ENCODE results near the gene NELL1.
"Not testable (repeated sequence)": the region's sequence is repeated elsewhere in the genome, so short reads cannot be mapped to it uniquely, and the experiment has no call there.

NELL1 gene

GRCh38 chr11:20771681-20772080, 102.3 kb downstream of the NELL1 start:
- no peak for DNase-seq

GRCh38 chr11:20775331-20775730, 105.9 kb downstream of the NELL1 start:
- no peak for DNase-seq

GRCh38 chr11:20782775-20783174, 113.4 kb downstream of the NELL1 start:
- no peak for DNase-seq

- no peak for DNase-seq
Measured at GRCh38 chr11:20783220-20783619, 113.8 kb downstream of the NELL1 start.

GRCh38 chr11:20790622-20791021, 121.2 kb downstream of the NELL1 start:
- no peak for DNase-seq

GRCh38 chr11:20795005-20795404, 125.6 kb downstream of the NELL1 start:
- DNase-seq, result no peak

GRCh38 chr11:20808328-20808727, 138.9 kb downstream of the NELL1 start:
- DNase-seq, result no peak

- DNase-seq, result no peak
Measured at GRCh38 chr11:20821046-20821445, 151.7 kb downstream of the NELL1 start.

- DNase-seq, result no peak
Measured at GRCh38 chr11:20821470-20821869, 152.1 kb downstream of the NELL1 start.

GRCh38 chr11:20824773-20825172, 155.4 kb downstream of the NELL1 start:
- no peak for DNase-seq

GRCh38 chr11:20835561-20835960, 166.2 kb downstream of the NELL1 start:
- DNase-seq, result no peak

GRCh38 chr11:20839231-20839630, 169.8 kb downstream of the NELL1 start:
- DNase-seq, result no peak

- no peak for DNase-seq
Measured at GRCh38 chr11:20840341-20840740, 171.0 kb downstream of the NELL1 start.

GRCh38 chr11:20844216-20844615, 174.8 kb downstream of the NELL1 start:
- DNase-seq, result no peak

GRCh38 chr11:20844630-20845029, 175.2 kb downstream of the NELL1 start:
- DNase-seq, result no peak

GRCh38 chr11:20854215-20854955, 185.0 kb downstream of the NELL1 start:
- DNase-seq, result no peak

GRCh38 chr11:20861322-20861721, 191.9 kb downstream of the NELL1 start:
- DNase-seq, result no peak

GRCh38 chr11:20862263-20862662, 192.9 kb downstream of the NELL1 start:
- not testable (repeated sequence) for DNase-seq

- DNase-seq, result no peak
Measured at GRCh38 chr11:20864628-20865027, 195.2 kb downstream of the NELL1 start.

GRCh38 chr11:20865161-20865560, 195.8 kb downstream of the NELL1 start:
- no peak for DNase-seq

- no peak for DNase-seq
Measured at GRCh38 chr11:20869123-20869522, 199.7 kb downstream of the NELL1 start.

- DNase-seq, result no peak
Measured at GRCh38 chr11:20873054-20873453, 203.7 kb downstream of the NELL1 start.

- DNase-seq, result no peak
Measured at GRCh38 chr11:20874358-20874757, 205.0 kb downstream of the NELL1 start.

- DNase-seq, result no peak
Measured at GRCh38 chr11:20875889-20876288, 206.5 kb downstream of the NELL1 start.

GRCh38 chr11:20876738-20877137, 207.4 kb downstream of the NELL1 start:
- no peak for DNase-seq

All from GOT3 (cell line).